A673 (cell line): ENCODE measurements around the gene SENP2. TPM values are rescaled to one million over a fixed set of nuclear protein-coding genes. Genes with fewer than 3 reads are reported as not detected.

Source experiments
- BruUV-seq: library from RNA; stranded (reverse); fragments of 400-500 nt; replicated peaks from 2 replicates; lab custom pipeline; 2021; lab: Mats Ljungman, UMichigan
- CTCF ChIA-PET: fragments of 300-600 bp; sonication (Branson Sonifier 250); formaldehyde crosslinking; loops from one replicate; lab custom pipeline; 2022; ENCODE audit warnings: antibody characterized with exemption; lab: Charles Lee
- POLR2A ChIA-PET: fragments of 300-600 bp; sonication (Branson Sonifier 250); formaldehyde crosslinking; loops from one replicate; lab custom pipeline; 2022; ENCODE audit warnings: antibody characterized with exemption; ENCODE audit not compliant: low non-redundant PET; lab: Charles Lee
- DNase-seq: peaks from one replicate; pipeline ENCODE4 v3.0.0-alpha.2; 2015; ENCODE audit warnings: low spot score
- H3K27ac ChIP-seq: fragments of 200-600 bp; sonication (generic); 2 replicates; pipeline ENCODE4 v1.5.1; 2016; ENCODE audit warnings: mixed run types, low read depth, mild to moderate bottlenecking, mixed read lengths, antibody characterized with exemption, low read length; ENCODE audit not compliant: poor library complexity, severe bottlenecking
- H3K27me3 ChIP-seq: fragments of 200-600 bp; sonication (generic); replicated peaks from 2 replicates; pipeline ENCODE4 v1.6.1; 2017; ENCODE audit warnings: mixed run types, low read depth, mild to moderate bottlenecking, mixed read lengths, antibody characterized with exemption, low read length; ENCODE audit not compliant: insufficient read depth, poor library complexity
- H3K36me3 ChIP-seq: fragments of 200-600 bp; sonication (generic); 2 replicates; pipeline ENCODE4 v1.6.1; 2016; ENCODE audit warnings: mixed run types, mild to moderate bottlenecking, mixed read lengths, antibody characterized with exemption, low read length; ENCODE audit not compliant: insufficient read depth, poor library complexity, severe bottlenecking
- H3K4me1 ChIP-seq: fragments of 200-600 bp; sonication (generic); 2 replicates; pipeline ENCODE4 v1.6.1; 2017; ENCODE audit warnings: mixed run types, mild to moderate bottlenecking, mixed read lengths, antibody characterized with exemption, low read length; ENCODE audit not compliant: insufficient read depth, poor library complexity, severe bottlenecking
- H3K4me3 ChIP-seq: fragments of 200-600 bp; sonication (generic); 2 replicates; pipeline ENCODE4 v1.5.1; 2016; ENCODE audit warnings: low read depth, mixed run types, mild to moderate bottlenecking, mixed read lengths, low read length; ENCODE audit not compliant: poor library complexity, severe bottlenecking
- H3K9me3 ChIP-seq: fragments of 200-600 bp; sonication (generic); 2 replicates; pipeline ENCODE4 v1.6.1; 2016; ENCODE audit warnings: mixed run types, low read depth, mild to moderate bottlenecking, mixed read lengths, antibody characterized with exemption, low read length; ENCODE audit not compliant: poor library complexity, severe bottlenecking
- EZH2 ChIP-seq: fragments of 200-600 bp; sonication (generic); IDR thresholded peaks from 2 replicates; pipeline ENCODE4 v1.6.1; 2017; ENCODE audit warnings: borderline replicate concordance, low read depth, mild to moderate bottlenecking, mixed read lengths, antibody characterized with exemption, low read length; ENCODE audit not compliant: poor library complexity, severe bottlenecking
- intact Hi-C: fragments of 100-400 bp; cut with micrococcal nuclease; formaldehyde crosslinking; loops from one replicate; pipeline ENCODE4 v1.10.0; 2022; ENCODE audit not compliant: unreplicated experiment
- total RNA-seq: library from RNA; stranded (reverse); gene quantifications from 2 replicates; pipeline ENCODE4 v1.2.3, GENCODE V29; 2021
- TF ChIP-seq, protein P1 (sequence below): fragments of 300-800, 200-600 bp; sonication (generic); conservative IDR thresholded peaks from 2 replicates; pipeline ENCODE4 v1.5.1; 2017; ENCODE audit warnings: low read depth, mild to moderate bottlenecking, antibody characterized with exemption, low read length, moderate library complexity, mixed read lengths

SENP2 gene
- total RNA-seq, 1 experiment from 2014 or later, result 43.4 TPM

DNA sequence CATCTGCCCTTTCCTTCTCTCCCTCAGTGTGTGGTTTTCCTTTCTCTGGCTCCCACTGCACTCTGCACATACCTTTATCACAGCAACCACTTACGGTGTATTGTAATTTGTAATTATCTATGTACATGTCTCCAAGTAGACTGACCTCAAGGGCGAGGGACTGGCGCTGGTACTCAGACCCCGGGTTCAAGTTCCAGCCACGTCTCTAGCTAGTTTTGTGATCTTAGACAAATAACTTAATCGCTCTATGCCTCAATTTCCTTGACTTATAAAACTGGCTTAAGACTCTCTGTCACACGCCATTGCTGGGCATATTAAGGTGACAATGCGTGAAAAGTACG, 607 bp upstream of the SENP2 start:
- ChIA-PET POLR2A (interaction anchor here (0.6 kb wide), 2 partner anchors 45 to 150 kb away, joined by 3 to 5 read pairs; no protein-coding TSS in a partner anchor), CTCF (interaction anchor here (1.0 kb wide), 2 partner anchors 10 to 26 kb away, joined by 5 to 8 read pairs; no protein-coding TSS in a partner anchor)
- Histone ChIP-seq H3K9me3 (no peaks in the 10 kb centered on the region), H3K36me3 (no peaks in the 10 kb centered on the region), H3K27me3 (no peaks in the 10 kb centered on the region), H3K4me3 (peak overlapping the region; percentile 94), H3K27ac (peak overlapping the region; percentile 91), H3K4me1 (peaks cover 13% of the 10 kb centered on the region)
- BruUV-seq, result no TSS peak
- intact Hi-C loops, result no loop called here
- no peak for DNase-seq
- TF ChIP-seq, protein P1, sequence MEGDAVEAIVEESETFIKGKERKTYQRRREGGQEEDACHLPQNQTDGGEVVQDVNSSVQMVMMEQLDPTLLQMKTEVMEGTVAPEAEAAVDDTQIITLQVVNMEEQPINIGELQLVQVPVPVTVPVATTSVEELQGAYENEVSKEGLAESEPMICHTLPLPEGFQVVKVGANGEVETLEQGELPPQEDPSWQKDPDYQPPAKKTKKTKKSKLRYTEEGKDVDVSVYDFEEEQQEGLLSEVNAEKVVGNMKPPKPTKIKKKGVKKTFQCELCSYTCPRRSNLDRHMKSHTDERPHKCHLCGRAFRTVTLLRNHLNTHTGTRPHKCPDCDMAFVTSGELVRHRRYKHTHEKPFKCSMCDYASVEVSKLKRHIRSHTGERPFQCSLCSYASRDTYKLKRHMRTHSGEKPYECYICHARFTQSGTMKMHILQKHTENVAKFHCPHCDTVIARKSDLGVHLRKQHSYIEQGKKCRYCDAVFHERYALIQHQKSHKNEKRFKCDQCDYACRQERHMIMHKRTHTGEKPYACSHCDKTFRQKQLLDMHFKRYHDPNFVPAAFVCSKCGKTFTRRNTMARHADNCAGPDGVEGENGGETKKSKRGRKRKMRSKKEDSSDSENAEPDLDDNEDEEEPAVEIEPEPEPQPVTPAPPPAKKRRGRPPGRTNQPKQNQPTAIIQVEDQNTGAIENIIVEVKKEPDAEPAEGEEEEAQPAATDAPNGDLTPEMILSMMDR, result no peak

DNA sequence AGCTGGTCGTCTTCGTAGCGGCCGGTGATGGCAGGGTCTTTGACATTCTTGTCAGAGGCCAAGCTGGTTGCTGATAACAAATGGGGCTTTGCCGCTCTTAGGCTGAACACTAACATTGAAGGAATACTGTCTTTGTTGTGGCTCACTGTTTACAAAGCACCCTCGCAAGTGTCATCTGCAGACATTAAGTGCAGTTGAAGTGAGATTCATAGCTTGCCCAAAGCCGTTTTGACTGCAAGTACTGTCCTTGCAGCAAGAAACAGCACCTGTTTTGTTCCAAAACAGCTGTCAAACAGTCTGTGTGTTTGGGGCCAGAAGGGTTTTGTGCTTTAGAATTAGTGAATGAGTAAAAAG, 568 bp downstream of the SENP2 start:
- BruUV-seq, result TSS peak; percentile 70
- CTCF ChIA-PET, result interaction anchor here (0.5 to 1.0 kb wide), 5 partner anchors 11 to 954 kb away, joined by 3 to 8 read pairs (median 4); no protein-coding TSS in a partner anchor
- intact Hi-C loops, result no loop called here

DNA sequence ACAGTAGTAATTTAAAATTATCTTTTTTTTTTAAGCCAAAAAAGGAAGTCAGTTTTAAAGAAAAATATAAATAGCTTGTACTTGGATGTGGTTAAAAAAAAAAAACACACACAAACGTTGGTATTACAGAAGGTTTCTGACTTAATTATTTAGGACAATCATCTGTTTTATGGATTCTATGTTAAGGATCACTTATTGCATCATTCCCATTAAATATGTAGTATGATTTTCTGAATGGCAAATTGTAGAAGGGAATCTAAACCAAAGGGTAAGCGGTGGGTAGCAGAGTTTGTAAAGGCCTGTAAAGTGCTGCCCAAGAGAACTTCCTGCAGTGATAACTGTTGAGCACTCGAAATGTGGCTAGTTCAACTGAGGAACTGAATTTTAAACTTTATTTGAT, 8.0 kb downstream of the SENP2 start:
- Histone ChIP-seq H3K4me3 (no peak overlapping the region), H3K4me1 (no peaks in the 10 kb centered on the region), H3K27me3 (no peaks in the 10 kb centered on the region), H3K27ac (no peak overlapping the region), H3K36me3 (peaks cover 4% of the 10 kb centered on the region), H3K9me3 (no peaks in the 10 kb centered on the region)
- TF ChIP-seq EZH2, result no peak
- TF ChIP-seq, protein P1, result no peak
- BruUV-seq, result no TSS peak
- intact Hi-C loops, result no loop called here
- no peak for DNase-seq
- POLR2A ChIA-PET, result no interaction called here
- CTCF ChIA-PET, result no interaction called here

More for the DNA sequence above, 568 bp downstream of the SENP2 start:
- no peaks in the 10 kb centered on the region for H3K9me3 ChIP-seq
- no peak for TF ChIP-seq EZH2
- TF ChIP-seq, protein P1, result no peak
- POLR2A ChIA-PET, result interaction anchor here (0.6 kb wide), 2 partner anchors 33 to 127 kb away, joined by 3 read pairs; no protein-coding TSS in a partner anchor
- no peaks in the 10 kb centered on the region for H3K27me3 ChIP-seq
- H3K27ac ChIP-seq, result peak overlapping the region; percentile 91
- peak overlapping the region; percentile 94 for H3K4me3 ChIP-seq
- H3K4me1 ChIP-seq, result peaks cover 13% of the 10 kb centered on the region
- no peak for DNase-seq
- H3K36me3 ChIP-seq, result peaks cover 3% of the 10 kb centered on the region
